Measurements from ENCODE around the gene UMPS.
"Not testable (repeated sequence)": the region's sequence is repeated elsewhere in the genome, so short reads cannot be mapped to it uniquely, and the experiment has no call there.

UMPS gene

GRCh38 chr3:124707656-124708062, 22.6 kb upstream of the UMPS start:
- no peak for DNase-seq

- no peak for DNase-seq
Observed at GRCh38 chr3:124714223-124714853, 15.9 kb upstream of the UMPS start.

- DNase-seq = no peak
Observed at GRCh38 chr3:124722589-124722988, 7.7 kb upstream of the UMPS start.

- DNase-seq = no peak
Observed at GRCh38 chr3:124730941-124731297, 667 bp downstream of the UMPS start.

GRCh38 chr3:124731760-124732159, 1.5 kb downstream of the UMPS start:
- no peak for DNase-seq

- DNase-seq = no peak
Observed at GRCh38 chr3:124741027-124741426, 10.8 kb downstream of the UMPS start.

- no peak for DNase-seq
Observed at GRCh38 chr3:124745756-124746155, 15.5 kb downstream of the UMPS start.

GRCh38 chr3:124747111-124747981, 17.1 kb downstream of the UMPS start:
- no peak for DNase-seq

- DNase-seq = no peak
Observed at GRCh38 chr3:124748560-124749198, 18.4 kb downstream of the UMPS start.

GRCh38 chr3:124749877-124750276, 19.6 kb downstream of the UMPS start:
- not testable (repeated sequence) for DNase-seq

GRCh38 chr3:124751501-124751900, 21.2 kb downstream of the UMPS start:
- DNase-seq = no peak

- DNase-seq = no peak
Observed at GRCh38 chr3:124752051-124752450, 21.8 kb downstream of the UMPS start.

- not testable (repeated sequence) for DNase-seq
Observed at GRCh38 chr3:124757926-124758325, 27.7 kb downstream of the UMPS start.

- no peak for DNase-seq
Observed at GRCh38 chr3:124758851-124759635, 28.8 kb downstream of the UMPS start.

GRCh38 chr3:124759666-124760401, 29.6 kb downstream of the UMPS start:
- no peak for DNase-seq

GRCh38 chr3:124760601-124761000, 30.3 kb downstream of the UMPS start:
- no peak for DNase-seq

GRCh38 chr3:124761250-124761796, 31.1 kb downstream of the UMPS start:
- DNase-seq = peak; percentile 70

- DNase-seq = no peak
Observed at GRCh38 chr3:124761935-124762660, 31.8 kb downstream of the UMPS start.

GRCh38 chr3:124762661-124763011, 32.4 kb downstream of the UMPS start:
- no peak for DNase-seq

GRCh38 chr3:124763206-124763605, 33.0 kb downstream of the UMPS start:
- DNase-seq = no peak

- no peak for DNase-seq
Observed at GRCh38 chr3:124763644-124764358, 33.5 kb downstream of the UMPS start.
